ENCODE results near the gene DROSHA.

Gene DROSHA

DNA sequence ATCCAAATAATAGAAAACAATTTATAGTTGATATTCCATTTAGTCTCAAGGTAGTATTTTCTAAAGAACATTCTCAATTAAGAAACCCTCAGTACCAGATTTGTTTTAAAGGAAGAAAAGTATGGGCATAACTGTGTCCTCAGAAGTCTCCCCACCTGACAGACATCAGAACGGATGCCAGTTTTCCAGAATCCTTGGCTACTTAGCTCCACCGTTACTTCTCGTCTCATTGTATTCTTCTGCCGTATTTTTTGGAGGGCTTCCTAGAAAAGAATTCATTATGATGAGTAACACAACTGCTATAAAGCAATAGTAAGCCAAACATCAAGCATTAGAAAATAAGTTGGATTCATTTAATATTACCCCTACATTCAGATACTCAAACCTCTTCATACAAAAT is 67.8 kb downstream of the DROSHA start:
- TF ChIP-seq, protein P1, sequence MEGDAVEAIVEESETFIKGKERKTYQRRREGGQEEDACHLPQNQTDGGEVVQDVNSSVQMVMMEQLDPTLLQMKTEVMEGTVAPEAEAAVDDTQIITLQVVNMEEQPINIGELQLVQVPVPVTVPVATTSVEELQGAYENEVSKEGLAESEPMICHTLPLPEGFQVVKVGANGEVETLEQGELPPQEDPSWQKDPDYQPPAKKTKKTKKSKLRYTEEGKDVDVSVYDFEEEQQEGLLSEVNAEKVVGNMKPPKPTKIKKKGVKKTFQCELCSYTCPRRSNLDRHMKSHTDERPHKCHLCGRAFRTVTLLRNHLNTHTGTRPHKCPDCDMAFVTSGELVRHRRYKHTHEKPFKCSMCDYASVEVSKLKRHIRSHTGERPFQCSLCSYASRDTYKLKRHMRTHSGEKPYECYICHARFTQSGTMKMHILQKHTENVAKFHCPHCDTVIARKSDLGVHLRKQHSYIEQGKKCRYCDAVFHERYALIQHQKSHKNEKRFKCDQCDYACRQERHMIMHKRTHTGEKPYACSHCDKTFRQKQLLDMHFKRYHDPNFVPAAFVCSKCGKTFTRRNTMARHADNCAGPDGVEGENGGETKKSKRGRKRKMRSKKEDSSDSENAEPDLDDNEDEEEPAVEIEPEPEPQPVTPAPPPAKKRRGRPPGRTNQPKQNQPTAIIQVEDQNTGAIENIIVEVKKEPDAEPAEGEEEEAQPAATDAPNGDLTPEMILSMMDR (IDR thresholded peaks at IDR 0.05) = no peak

DNA sequence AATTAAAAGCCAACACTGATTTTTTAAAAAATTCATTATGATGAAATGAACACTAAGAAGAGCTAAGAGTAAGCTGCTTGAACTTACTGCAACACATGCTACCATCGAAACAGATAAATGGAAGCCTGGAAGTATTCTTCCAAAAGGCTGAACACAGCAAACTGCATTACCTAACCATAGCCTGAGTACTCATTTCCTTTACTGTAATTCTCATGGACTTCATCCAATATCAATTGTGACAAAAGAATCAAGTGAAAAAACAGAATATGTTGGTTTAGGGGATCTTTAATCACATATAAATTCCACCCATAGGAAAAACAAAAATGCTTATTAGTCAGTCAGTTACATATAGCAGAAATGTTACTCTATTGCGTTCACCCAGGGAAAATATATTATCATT is 68.5 kb downstream of the DROSHA start:
- TF ChIP-seq, protein P1 (IDR thresholded peaks at IDR 0.05) = no peak

DNA sequence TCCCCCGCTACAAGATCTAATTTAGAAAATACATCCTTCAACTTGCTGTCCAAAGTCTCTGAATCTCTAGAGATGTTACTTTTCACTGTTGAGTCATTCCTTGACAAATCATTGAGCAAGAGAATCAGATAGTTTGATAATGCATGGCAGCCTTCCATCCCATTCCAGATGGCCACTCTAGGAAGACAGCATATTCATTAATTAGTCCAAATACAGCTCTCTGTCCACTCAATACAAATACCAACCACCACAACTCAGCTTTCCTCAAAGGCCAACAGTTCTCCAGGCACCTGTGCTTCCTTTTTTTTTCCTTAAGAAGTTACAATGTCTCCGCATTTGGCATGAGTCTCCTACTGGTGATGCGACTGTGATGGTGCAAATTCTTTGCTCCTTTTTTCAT is 72.3 kb downstream of the DROSHA start:
- TF ChIP-seq, protein P1 (IDR thresholded peaks at IDR 0.05) = no peak

DNA sequence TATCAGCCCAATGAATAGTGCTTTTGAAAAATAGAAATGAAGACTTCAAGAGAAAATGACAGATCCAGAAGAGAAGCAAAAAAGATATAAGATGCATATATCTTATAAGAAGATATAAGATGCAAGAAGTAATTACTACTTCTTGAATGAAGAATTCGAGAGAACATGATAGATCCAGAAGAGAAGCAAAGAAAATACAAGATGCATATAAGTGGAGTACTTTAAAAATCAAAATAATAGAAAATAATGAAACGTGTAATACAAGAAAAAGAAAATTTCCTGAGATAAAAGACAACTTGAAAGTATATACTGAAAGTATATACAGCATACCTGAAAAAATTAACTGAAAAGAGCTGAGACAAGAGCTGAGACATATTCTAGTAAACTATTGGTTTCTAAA is 76.7 kb downstream of the DROSHA start:
- TF ChIP-seq, protein P1 (IDR thresholded peaks at IDR 0.05) = no peak

DNA sequence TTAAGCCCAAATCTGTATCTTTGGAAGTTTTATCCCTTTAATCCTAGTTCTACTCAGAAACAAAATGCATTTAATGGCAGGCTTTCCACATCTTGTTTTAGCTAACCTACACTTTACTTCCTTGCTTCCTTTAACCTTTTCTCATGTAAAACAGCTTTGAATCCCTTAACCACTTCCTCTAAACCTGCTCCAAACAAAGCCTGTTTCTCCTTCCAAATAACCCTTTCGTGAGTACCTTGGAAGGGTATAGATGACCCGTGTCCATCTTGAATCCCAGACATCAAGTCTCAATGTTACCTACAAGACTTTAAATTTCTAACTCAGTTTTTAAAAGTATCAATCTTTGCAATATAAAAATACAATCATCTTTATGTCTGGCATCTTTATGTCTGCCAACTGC is 78.4 kb downstream of the DROSHA start:
- TF ChIP-seq, protein P1 (IDR thresholded peaks at IDR 0.05) = no peak

DNA sequence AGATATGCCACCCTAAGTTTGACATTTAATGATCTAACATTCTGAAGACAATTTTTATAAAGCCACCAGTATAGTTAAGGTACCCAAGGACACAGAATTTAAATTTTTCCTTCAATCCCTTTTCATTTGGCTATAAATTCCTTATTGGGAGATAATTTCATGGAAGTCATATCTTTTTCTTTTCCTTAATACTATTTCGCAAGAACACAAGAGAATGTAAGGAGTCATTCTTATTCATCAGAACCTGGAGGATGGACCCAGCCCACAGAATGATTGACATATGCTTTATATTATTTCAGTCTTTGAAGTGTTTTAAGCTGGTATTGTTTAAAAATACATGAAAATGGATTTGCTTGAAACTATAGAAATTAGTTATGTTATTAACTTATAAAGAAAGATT is 79.6 kb downstream of the DROSHA start:
- TF ChIP-seq, protein P1 (IDR thresholded peaks at IDR 0.05) = no peak

DNA sequence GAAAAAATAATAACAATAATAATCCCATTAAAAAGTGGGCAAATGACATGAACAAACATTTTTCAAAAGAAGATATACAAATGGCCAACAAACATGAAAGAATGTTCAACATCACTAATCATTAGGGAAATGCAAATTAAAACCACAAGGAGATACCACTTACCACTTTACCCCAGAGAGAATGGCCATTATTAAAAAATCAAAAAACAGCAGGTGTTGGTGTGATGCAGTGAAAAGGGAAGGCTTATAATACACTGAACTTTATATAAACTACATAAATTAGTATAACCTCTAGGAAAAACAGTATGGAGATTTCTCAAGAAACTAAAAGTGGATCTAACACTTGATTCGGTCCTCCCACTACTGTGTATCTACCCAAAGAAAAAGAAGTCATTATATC is 81.9 kb downstream of the DROSHA start:
- TF ChIP-seq, protein P1 (IDR thresholded peaks at IDR 0.05) = no peak

DNA sequence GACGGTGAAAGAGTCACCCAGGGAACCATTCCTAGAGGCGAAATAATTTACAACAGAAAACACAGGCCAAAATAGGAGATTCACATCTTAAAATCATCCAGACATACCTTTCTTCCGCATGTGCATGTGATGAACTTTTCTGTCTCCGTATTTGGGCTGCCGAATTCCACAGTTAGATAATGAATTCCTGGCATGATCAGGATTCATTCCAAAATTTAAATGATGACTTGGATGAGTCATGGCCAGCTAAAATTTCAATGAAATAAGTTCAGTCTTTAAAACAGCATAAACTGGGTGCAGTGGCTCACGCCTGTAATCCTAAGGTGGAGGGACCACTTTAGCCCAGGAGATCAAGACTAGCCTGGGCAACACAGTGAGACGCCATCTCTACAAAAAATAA is 82.7 kb downstream of the DROSHA start:
- TF ChIP-seq, protein P1 (IDR thresholded peaks at IDR 0.05) = no peak

Measured in LNCAP (cell line).